CD4-positive, alpha-beta T cell treated with Interleukin-10 for 1 hour (primary cell): ENCODE data around the gene ACYP1.

Source experiments
- DNase-seq: peaks from one replicate; pipeline ENCODE4 v3.0.0-alpha.2; 2020

ACYP1 gene

DNA sequence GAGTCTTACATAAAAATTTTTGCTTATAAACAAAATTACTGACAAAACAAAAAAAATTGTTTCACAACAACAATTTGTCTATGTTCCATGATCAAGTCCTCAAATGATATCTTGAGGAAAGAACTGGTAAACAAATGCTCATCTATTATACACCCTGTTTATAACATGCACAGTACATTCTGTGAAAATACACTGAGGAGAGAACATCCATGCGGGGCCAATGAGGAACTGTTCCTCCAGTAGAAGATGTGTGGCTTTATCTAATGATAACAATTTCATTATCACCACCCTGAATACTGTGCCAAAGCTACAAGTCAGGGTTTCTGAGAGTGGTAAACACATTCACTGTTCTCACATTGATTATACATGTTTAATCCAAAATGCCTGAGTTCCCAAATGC, 23.3 kb downstream of the ACYP1 start:
- no peak for DNase-seq

DNA sequence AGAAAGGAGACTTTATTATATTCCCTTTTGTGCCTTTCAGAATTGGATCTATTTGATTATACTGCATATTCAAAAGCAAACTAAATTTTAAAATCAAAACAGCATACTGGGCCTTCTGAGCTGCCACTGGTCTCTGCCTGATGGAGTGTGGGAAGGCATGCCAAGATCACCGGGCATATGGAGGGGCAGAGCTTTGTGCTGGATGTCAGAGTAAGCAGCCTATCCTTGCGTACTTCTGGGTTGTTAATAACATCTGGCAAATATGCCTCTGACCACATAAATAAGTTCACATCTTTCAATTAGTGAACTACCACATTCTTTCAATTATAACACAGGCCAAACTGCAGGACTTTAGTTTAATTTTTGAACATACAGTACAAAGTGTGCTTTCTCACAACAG, 30.9 kb downstream of the ACYP1 start:
- DNase-seq: no peak

DNA sequence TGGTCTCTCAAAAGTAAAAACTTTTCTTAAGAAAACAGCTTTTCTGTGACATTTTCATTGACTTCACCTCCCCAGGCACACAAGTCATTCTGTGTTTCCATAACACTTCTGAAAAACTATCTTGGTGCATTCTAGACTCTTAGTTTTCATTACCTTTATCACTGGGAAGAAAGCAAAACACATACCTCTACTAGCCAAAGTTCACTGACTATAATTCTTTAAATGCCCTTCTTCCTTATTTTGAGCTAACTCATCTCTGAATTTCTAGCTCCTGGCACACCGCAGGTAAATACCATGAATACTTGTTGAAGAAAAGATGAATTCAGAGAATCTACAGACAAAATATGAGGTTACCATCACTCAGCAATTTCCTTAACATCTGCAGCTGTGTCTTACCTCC, 33.7 kb downstream of the ACYP1 start:
- no peak for DNase-seq

DNA sequence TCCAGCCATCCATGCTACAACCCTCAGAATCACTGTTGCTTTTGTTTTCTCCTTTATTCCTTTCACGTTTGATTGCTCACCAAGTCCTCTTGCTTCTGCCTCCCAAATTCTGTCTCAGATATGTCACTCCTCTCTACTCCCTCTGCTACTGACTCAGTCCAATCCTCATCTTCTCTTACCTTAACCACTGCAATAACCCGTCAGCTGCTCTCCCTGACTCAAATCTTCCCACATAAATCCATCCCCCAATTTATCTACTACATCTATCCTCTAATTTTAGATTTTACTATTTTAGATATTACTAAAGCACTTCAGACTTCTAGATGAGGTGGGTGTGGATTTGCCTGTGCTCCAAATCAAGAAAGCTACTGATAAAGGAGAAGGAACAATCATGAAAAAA, 37.9 kb downstream of the ACYP1 start:
- no peak for DNase-seq

DNA sequence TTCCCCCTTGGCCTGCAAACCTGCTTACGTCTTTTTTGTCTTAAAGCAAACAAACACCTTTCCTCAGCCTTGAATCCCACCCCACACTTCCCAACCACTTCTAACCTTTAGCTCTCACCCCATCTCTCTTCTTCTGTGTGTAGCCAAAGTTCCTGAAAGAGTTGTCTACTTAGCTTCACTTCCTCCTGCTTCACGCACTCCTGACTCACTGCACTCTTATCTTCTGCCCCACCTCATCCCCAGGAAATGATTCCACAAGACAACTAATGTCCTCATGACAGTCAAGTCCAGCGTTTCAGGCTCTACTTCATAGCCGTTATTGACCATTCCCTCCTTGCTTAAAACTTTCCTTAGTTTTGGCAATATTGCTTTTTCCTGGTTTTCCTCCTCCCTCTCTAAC, 38.7 kb downstream of the ACYP1 start:
- no peak for DNase-seq

DNA sequence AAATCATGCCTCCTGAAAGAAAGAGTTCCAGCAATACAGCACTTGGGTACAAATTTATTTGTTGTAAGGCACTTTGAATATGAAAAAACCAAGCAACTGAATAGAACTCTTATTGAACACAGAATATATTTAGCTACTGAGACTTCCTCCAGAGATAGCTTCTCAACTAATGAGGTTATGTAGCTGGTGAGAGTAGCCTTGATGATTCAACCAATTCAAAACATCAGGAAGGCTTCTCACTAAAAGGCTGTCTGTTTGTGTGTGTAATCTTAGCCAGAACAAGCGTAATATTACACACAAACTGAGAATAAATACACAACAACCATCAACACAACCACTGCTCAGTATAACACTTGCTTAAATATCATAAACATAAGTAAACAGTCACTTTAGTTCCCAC, 40.7 kb downstream of the ACYP1 start:
- no peak for DNase-seq

DNA sequence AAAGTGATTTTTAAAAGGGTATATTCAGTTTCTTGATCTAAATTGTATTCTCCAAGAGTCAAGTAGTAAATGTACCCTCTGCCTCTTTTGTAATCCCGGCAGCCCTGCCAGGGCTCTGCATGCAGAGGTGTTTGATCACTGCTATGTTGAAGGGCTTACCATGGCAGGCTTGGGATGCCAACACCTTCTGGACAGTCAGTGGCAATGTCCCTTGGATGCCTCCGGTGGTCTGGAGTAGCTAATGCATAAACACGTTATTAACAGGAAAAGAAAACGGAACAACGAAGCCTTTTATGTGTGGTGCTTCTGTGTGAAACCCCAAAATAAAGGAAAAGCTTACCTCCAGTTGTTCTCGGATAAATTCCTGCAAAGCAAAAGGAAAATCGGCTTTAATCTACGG, 41.2 kb downstream of the ACYP1 start:
- peak; percentile 11 for DNase-seq

DNA sequence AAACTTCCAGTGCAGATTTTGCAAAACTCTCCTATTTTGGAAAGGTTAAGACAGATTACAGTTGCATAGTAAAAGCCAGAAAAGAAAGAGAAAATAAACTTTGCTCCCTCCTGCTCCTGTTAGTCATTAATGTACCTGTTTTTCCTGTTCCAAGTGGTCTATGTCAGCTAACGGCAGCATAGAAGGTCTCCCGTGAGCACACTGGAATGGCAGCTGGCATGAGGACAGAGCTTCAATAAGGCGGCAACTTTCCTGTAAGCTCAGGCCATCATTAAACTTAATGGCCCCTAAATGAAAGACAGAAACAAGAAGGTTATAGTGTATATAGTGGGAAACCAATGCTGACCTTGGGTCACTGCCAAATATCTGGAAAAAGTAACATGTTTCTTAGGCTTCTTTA, 45.1 kb downstream of the ACYP1 start:
- DNase-seq: no peak

DNA sequence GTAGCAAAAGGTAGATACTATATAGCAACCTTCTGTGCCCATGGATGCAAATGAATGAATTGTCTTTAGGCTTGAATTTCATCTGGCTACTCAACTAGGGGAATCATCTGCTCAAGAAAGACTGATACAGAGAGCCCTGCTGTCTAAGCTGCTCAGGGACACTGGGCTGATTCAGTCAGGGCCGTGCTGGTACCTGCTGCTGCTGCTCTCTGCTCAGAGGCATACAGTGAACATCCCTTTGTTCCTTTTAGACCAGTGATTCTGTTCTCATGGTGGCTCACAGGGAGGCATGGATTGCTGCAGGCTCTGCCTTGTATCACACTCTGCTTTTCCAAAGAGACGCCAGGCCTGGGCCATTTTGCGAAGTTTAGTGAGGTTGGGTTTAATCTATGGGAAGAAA, 47.0 kb downstream of the ACYP1 start:
- no peak for DNase-seq

DNA sequence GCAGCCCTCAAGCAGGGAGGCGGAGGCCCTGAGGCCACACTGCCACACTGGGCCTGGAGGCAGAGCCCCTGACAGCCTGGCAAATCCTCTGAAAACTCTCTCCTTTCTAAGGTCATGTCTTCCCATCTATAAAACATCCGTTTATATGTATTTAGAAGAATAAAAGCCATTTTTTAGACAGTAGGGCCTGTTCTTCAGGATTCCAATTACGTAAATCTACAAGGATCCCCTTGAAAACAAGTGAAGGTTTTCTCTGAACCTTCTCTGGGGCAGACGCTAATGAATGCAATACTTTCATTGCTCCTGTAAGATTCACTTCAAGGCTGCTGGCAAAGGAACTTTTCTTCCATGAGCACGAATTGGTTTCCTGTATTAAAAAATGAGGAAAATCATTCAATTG, 48.3 kb downstream of the ACYP1 start:
- no peak for DNase-seq

DNA sequence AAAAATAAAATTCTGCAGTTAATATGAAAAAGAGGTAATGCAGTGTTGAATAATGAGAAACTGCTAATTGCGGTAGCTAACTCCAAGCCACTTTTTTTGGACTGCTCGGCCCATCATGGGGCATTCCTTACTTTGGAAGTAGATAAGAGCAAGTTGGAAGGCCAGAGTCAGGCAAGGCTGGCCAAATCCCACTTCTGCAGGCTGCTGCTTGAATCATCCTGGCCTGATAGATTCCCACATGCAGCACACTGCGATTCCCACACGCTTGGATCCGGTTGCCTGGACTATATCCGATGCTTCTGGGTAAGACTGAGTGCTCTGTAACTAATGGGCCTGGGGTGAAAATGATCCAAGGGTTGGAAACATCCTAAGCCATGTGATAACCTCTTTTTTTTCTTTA, 50.5 kb downstream of the ACYP1 start:
- no peak for DNase-seq

DNA sequence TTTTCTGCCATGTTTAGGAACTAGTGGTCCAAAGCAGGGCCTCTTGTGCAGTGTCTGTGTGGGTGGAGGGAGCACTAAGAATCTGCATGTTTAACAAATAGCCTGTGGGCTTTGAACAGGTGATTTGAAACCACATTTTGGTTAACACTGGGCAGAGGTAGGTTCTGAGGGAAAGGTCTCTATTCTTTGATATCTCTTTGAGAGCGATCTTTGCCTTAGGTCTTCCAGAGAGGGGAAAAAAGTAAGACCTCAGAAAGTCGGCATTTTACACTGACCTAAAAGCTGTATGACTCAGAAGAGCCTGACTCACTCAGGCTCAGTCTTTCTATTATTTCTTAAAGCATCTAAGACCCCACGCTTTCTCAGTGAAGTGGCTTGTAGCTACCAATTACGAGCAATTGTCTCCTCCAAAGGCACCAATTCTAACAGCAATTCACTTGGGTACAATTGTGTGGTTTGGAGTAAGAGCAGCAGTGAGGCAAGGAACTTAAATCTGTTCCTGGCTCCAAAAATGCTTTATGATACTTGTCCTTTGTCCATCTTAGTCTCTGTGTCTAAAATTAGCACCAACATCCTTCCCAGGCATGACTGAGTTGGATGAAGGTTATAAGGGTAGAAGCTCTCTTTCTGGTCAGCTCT, 52.3 kb downstream of the ACYP1 start:
- DNase-seq: no peak

DNA sequence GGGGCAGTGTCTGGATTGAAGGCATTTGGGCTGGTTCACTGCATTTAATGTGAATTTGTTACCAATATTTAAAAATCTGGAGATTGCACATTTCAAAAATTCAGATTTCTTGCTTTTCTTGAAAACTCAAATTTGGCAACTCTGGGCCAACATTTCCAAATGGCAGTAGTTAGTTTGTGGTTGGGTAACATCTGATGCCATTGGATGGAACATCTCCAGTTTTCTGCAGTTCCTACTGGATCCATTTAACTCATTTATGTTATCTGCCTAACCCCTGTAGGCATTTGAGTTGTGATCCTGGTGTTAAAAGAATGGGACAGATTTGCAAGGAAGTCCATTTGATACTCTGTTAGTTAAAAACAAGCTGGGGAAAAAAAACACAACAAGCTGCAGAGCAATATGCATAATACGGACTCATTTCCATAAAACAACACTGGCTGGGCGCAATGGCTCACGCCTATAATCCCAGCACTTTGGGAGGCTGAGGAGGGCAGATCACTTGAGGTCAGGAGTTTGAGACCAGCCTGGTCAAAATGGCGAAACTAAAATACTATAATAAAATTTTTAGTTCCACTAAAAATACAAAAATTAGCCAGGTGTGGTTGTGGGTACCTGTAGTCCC, 53.2 kb downstream of the ACYP1 start:
- no peak for DNase-seq

DNA sequence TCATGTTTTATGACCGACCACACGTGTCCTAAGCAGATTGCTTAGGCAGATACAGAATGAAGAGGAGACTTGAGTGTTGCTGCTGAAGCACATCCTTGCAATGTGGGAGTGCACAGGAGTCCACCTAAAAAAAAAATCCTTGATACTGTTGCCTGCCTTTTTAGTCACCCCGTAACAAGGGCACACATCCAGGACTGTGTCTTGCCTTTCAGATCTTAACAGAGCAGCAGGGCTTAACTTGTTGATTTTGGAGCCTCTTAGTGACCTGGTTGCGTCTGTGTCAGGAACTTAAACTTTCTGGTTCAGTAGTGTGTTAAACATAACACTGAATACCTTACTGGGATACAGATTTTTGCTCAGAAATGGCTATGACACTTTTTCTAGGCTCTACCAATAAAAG, 54.6 kb downstream of the ACYP1 start:
- no peak for DNase-seq

DNA sequence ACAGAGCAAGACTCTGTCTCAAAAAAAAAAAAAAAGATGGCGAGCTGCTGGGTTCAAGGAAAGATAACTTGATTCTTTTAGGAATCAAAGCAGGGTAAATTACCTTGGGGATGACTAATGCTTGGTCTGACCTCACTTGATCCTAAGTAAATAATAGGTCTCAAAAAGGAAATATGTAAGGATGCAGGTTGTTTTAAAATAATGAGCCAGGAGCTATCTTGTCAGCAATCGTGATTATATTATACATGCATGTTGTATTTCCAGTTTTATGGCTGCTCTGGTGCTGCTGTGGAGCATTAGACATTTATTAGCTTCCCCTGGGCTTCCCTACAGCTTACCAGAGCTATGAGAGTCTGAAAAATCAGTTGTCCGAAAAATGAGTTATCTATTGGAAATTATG, 58.5 kb downstream of the ACYP1 start:
- no peak for DNase-seq

DNA sequence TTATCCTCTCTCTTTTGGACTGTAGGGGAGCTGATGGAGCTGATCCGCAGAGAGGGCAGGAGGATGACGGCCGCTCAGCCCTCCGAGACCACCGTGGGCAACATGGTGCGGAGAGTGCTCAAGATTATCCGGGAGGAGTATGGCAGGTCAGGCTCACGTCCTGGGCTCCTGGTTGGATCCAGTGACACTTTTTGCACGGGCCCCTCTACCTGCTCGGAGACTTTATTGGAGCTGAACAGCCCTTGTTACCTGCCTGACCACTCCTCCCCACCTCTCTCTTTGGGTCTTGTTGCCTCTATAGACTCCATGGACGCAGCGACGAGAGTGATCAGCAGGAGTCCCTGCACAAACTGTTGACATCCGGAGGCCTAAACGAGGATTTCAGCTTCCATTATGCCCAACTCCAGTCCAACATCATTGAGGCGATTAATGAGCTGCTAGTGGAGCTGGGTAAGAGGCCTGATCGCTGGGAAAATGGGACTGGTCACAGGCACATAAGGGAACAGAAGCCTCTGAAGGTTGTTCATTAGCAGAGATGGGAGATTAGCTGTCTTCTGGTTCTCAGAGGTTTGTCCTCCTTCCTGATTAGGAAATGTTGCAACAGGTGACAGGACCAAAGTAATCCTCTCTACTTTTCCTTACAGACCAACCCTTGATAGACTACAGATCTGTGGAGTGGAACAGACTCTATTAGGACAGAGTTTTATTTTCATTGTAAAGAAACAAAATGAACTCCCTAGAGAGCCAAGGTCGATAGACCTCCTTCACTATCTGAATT, 60.4 kb downstream of the ACYP1 start:
- no peak for DNase-seq
